GM23338 (cell line): ENCODE data around the gene NFKB1.

Experiments
- CREB1 ChIP-seq: fragments of 250-450 bp; sonication (Bioruptor Pico); IDR thresholded peaks from 2 replicates; pipeline ENCODE4 v1.5.0; 2020; ENCODE audit warnings: low read depth, mild to moderate bottlenecking, moderate library complexity
- CTCF ChIP-seq, 2 experiments: fragments of 200-600 bp in 1 of 2; sonication (generic) in 1 of 2; conservative IDR thresholded peaks; 2 replicates each; pipeline versions ENCODE4 v1.5.1 to v1.6.1; 2016 to 2017; ENCODE audit warnings: antibody characterized with exemption in 2 of 2, low read depth in 2 of 2, mild to moderate bottlenecking in 2 of 2, moderate library complexity in 1 of 2
- ETS1 ChIP-seq: IDR thresholded peaks from 2 replicates; pipeline ENCODE4 v1.6.1; 2016; ENCODE audit warnings: antibody characterized with exemption
- EZH2 ChIP-seq: fragments of 200-600 bp; sonication (generic); IDR thresholded peaks from one replicate; pipeline ENCODE4 v1.8.0; 2017; ENCODE audit warnings: antibody characterized with exemption, mild to moderate bottlenecking, low read depth; ENCODE audit not compliant: unreplicated experiment
- EZH2phosphoT487 ChIP-seq: fragments of 200-600 bp; sonication (generic); IDR thresholded peaks from one replicate; pipeline ENCODE4 v1.8.1; 2018; ENCODE audit warnings: antibody characterized with exemption; ENCODE audit not compliant: unreplicated experiment
- JUNB ChIP-seq: IDR thresholded peaks from one replicate; pipeline ENCODE4 v1.6.1; 2016; ENCODE audit warnings: antibody characterized with exemption; ENCODE audit not compliant: unreplicated experiment
- NANOG ChIP-seq: IDR thresholded peaks from 2 replicates; pipeline ENCODE4 v1.6.1; 2016; ENCODE audit warnings: antibody characterized with exemption, borderline replicate concordance
- POLR2AphosphoS5 ChIP-seq: IDR thresholded peaks from 2 replicates; pipeline ENCODE4 v1.6.1; 2016; ENCODE audit warnings: antibody characterized with exemption, low read depth
- ZNF331 ChIP-seq: fragments of 250-450 bp; sonication (Bioruptor Pico); IDR thresholded peaks from 2 replicates; pipeline ENCODE4 v1.5.0; 2020; ENCODE audit warnings: low read depth, mild to moderate bottlenecking, moderate library complexity
- TF ChIP-seq, protein P1 (sequence below): IDR thresholded peaks from one replicate; pipeline ENCODE4 v1.6.1; 2018; ENCODE audit warnings: antibody characterized with exemption; ENCODE audit not compliant: unreplicated experiment

GRCh38 chr4:102478186-102478585, 23.0 kb upstream of the NFKB1 start:
- TF ChIP-seq EZH2phosphoT487, result no peak
- no peak for TF ChIP-seq NANOG
- no peak for TF ChIP-seq CTCF (conservative IDR thresholded peaks at IDR 0.05; ENCODE audit: low read depth in 2 of 2)
- no peak for TF ChIP-seq EZH2
- TF ChIP-seq, protein P1, sequence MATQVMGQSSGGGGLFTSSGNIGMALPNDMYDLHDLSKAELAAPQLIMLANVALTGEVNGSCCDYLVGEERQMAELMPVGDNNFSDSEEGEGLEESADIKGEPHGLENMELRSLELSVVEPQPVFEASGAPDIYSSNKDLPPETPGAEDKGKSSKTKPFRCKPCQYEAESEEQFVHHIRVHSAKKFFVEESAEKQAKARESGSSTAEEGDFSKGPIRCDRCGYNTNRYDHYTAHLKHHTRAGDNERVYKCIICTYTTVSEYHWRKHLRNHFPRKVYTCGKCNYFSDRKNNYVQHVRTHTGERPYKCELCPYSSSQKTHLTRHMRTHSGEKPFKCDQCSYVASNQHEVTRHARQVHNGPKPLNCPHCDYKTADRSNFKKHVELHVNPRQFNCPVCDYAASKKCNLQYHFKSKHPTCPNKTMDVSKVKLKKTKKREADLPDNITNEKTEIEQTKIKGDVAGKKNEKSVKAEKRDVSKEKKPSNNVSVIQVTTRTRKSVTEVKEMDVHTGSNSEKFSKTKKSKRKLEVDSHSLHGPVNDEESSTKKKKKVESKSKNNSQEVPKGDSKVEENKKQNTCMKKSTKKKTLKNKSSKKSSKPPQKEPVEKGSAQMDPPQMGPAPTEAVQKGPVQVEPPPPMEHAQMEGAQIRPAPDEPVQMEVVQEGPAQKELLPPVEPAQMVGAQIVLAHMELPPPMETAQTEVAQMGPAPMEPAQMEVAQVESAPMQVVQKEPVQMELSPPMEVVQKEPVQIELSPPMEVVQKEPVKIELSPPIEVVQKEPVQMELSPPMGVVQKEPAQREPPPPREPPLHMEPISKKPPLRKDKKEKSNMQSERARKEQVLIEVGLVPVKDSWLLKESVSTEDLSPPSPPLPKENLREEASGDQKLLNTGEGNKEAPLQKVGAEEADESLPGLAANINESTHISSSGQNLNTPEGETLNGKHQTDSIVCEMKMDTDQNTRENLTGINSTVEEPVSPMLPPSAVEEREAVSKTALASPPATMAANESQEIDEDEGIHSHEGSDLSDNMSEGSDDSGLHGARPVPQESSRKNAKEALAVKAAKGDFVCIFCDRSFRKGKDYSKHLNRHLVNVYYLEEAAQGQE, result no peak
- no peak for TF ChIP-seq POLR2AphosphoS5
- no peak for TF ChIP-seq CREB1 (CRISPR knock-in tag)
- TF ChIP-seq JUNB, result no peak
- TF ChIP-seq ETS1, result no peak
- TF ChIP-seq ZNF331 (CRISPR knock-in tag), result no peak
